NCI-H524 (cell line): ENCODE data around the gene UTRN.

Experiments
- DNase-seq, 2 experiments: peaks; one replicate each; lab custom pipeline; 2025; lab: John Stamatoyannopoulos, UW

Gene UTRN

GRCh38 chr6:144283646-144284477 is 1.3 kb upstream of the UTRN start:
- peak in 1 of 2 experiments; percentile 23 for DNase-seq

DNA sequence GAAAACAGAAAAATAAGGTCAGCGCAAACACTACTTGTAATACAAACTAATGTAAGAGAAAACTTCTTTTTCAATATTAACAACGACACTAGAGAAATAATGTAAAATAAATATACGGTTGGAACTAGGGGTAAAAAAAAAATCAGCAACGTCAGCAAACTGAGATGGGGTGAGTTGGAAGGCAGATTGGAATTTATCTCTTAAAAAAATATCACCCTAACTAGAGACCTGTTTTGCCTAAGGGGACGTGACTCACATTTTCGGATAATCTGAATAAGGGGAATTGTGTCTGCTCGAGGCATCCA is 705 bp upstream of the UTRN start:
- DNase-seq, result no peak

DNA sequence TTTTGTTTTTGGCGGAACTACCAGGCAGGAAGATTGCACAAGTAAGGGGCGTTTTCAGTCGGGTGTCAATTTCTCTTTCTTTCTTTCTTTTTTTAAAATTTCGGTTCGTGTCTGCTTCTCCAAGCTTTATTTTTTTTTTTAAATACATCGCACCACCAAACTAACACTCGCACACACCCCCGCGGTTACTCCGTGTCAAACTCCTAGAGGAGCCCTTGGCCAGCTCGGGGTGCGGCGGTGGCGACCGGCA is 338 bp downstream of the UTRN start:
- no peak for DNase-seq

- DNase-seq, result peak in 1 of 2 experiments; percentile 61
Measured at GRCh38 chr6:144285798-144286502, 815 bp downstream of the UTRN start.

GRCh38 chr6:144286503-144287393 is 1.6 kb downstream of the UTRN start:
- DNase-seq, result peak in 1 of 2 experiments; percentile 61

GRCh38 chr6:144289006-144289405 is 3.9 kb downstream of the UTRN start:
- no peak for DNase-seq

- no peak for DNase-seq
Measured at GRCh38 chr6:144292372-144292771, 7.2 kb downstream of the UTRN start.

DNA sequence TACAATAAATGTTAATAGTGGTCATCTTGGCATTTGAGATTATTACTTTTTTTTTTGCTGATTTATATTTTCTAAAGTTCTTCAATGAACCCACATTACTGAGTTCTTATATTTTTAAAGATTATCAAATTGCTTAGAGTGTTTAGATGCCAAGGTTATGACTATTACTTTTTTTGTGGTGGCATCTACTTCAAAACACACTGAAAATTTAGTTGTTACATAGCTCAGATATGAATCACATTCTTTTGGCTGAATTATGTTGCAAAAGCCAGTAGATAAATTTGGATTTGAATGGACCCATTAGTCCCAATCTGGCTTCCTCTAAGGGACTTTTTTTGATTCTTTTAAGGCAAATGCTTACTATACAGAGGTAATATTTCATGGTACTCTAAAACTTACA is 8.9 kb downstream of the UTRN start:
- no peak for DNase-seq

DNA sequence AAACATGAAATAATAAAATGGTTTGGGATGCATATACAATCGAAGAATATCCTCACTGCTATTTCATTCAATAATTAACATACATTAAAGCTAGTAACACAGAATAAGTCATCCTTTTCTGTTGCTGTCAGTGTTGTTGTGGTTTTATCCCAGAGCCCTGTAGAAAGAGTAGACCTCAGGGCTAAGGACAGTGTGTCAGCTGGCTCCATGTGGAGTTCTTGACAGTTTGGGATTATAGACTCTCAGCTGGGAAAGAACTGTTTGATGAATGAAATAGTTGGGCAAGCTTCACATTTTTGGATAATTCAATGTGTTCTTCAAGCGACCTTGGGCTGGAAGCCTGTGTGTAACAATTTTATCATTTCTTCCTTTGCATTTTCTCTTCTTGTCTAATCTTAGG is 10.1 kb downstream of the UTRN start:
- no peak for DNase-seq

DNA sequence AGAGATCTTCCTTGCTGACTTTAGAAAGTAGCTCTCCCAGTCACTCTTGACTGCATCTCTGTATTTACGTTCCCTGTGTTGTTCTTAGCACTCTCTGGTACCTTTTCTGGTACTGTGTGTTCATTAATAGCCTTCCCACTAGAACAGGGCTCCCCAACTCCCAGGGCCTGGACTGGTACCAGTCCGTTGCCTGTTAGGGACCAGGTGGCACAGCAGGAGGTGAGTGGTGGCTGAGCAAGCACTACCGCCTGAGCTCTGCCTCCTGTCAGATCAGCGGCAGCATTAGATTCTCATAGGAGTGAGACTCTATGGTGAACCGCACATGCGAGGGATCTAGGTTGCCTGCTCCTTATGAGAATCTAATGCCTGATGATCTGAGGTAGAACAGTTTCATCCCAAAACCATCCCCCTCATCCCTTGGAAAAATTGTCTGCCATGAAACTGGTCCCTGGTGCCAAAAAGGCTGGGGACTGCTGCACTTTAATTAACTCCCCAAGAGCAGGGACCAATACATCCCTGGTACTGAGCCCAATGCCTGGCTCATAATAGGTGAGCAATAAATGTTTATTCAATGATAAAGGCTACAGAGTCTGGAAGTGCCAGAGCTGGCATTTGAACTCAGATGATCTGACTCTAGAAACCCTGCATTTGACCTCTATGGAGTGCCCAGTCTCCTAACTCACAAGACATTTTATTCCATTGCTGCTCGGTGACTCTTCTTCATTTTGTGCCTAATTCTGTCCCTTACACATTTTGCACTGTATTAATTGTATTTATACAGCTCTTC is 11.0 kb downstream of the UTRN start:
- DNase-seq, result no peak

DNA sequence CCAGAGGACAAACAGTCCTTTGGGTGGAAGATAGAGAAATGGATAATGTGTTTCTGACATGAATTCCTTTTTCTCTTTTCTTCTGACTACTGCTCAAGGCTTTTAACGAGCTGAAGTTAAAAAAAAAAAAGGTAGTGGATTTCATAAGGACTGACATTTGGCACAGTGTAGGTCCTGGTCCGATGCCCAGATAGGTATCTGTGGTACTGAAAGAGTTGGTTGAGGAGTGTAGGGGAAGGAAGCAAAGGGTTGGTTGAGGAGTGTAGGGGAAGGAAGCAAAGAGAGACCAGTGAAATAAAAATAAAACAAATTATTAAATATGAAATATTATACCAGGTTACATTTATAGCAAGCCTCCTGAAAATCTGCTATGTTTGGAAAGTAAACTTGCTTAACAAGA is 11.8 kb downstream of the UTRN start:
- no peak for DNase-seq

- DNase-seq, result no peak
Measured at GRCh38 chr6:144297511-144298100, 12.5 kb downstream of the UTRN start.

GRCh38 chr6:144298194-144298593 is 13.1 kb downstream of the UTRN start:
- no peak for DNase-seq

GRCh38 chr6:144298916-144299315 is 13.8 kb downstream of the UTRN start:
- no peak for DNase-seq

DNA sequence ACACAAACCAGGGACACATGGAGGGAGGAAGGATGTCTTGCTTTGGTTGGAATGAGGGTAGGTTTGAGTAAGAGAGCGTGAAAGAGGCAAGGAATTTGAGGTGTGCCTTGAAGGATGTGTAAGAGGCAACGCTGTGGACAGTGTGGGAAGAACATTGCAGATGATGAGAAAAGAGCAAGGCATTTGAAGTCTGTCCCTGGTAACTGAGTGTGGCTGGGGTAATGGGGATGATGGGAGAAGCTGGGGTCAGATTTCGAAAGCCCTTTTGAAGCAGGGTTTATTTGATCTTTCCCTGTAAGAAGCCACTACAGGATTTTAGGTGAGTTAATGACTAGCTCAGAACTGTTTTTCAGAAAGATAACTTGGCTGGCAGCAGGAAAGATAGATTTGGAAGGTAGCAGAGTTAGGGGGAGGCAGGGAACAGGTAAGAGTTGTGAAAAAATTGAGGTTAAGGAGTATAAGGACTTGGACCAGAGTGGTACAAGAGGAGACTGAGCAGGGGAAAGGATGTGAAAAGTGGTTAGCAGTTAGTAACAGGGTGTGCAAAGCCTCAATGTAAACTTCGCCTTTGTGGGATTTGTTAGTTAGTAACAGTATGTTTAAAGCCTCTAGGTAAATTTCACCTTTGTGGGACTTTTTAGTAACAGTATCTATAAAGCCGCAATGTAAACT is 17.7 kb downstream of the UTRN start:
- DNase-seq, result peak in 1 of 2 experiments; percentile 10

GRCh38 chr6:144304223-144304848 is 19.2 kb downstream of the UTRN start:
- no peak for DNase-seq

GRCh38 chr6:144305567-144305966 is 20.4 kb downstream of the UTRN start:
- no peak for DNase-seq

DNA sequence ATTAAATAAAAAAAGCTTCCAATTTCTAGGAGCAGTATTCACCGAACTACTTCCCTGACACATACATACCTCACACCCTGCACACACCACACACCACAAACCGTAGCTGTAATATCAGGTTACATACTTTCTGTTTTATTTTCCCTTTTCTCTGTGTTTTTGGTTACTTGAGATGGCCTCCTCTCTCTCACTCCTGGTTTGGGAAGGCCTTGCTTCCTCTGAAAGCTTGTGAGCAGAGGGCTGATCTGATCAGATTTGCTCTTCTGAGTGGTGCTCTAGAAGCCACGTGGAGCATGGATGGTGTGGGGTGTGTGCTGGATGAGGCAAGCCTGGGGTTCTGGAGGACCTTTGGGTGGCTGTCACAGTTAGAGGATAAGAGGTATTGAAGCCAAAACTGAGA is 20.9 kb downstream of the UTRN start:
- DNase-seq, result no peak

DNA sequence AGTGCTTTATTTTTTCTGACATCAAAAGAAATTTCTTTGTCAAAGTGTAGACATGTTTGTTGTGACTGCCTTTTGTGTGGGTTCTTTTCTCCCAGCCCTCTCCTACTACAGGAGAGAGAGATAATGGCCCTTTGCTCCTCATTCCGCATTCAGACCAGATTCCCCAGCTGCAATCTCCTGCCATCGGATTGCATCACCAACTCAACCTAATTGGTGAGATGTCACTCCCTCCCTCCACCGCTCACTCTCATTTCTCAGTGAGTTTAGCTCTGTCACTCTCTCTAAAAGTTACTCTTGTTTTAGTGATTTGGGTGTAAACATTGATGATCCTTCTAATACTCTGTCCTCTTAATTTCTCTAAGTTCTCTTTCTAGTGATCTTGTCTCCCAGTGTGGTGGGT is 22.7 kb downstream of the UTRN start:
- DNase-seq, result no peak

DNA sequence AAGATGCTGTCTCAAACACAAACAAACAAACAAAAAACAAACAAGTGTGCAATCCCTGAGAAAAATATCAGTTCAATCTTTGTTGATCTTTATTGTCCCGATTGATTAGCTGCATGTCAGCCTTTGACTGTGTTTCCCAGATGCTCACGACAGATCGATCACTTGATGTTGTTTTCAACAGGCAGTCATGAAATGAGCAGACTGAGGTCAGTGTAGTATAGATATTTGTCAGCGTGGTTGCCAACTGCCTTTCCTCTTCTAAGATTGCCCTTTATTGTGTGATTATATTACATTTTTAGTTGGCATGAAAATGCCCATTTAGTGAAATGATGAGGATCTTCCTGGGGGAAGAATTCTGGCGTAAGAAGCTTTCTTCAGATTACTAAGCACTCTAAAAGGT is 25.6 kb downstream of the UTRN start:
- no peak for DNase-seq

- no peak for DNase-seq
Measured at GRCh38 chr6:144311361-144311760, 26.2 kb downstream of the UTRN start.
